Body of pancreas (tissue), 4 donors: ENCODE results near the gene ZEB1.

ENCODE experiments used
- POLR2A ChIP-seq, 3 donors: fragments of 450-650 bp; IDR thresholded peaks; one replicate each; pipeline ENCODE4 v1.6.1; 2016; ENCODE audit warnings: antibody characterized with exemption in 3 of 3, mild to moderate bottlenecking in 2 of 3
- TF ChIP-seq, protein P1 (sequence below), 7 experiments: fragments of 450-650 bp in 4 of 7; fragments of 200-600 bp in 3 of 7; sonication (generic) in 3 of 7; IDR thresholded peaks; one replicate each; pipeline ENCODE4 v1.5.1; 2016 to 2019; ENCODE audit warnings: antibody characterized with exemption in 7 of 7

DNA sequence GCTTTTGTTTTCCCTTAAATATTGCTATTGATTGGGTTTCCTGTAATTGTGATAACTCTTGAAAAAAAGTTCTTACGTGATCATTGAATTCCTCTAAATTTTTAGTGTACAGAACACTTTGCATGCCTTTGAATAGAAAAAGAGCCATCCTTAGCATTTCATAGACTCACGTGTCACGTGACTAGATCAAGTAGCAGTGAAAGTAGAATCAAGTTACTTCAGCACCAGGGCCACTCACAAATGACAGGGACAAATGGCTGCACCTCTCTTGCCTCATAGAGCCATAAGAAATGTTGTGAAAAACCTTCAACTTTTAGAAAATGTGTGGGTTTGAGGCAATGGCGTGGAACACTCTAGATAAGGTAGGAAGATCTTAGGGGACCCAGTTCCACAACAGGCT lies 203.8 kb downstream of the ZEB1 start:
- TF ChIP-seq POLR2A (IDR thresholded peaks at IDR 0.05) = no peak
- TF ChIP-seq, protein P1, sequence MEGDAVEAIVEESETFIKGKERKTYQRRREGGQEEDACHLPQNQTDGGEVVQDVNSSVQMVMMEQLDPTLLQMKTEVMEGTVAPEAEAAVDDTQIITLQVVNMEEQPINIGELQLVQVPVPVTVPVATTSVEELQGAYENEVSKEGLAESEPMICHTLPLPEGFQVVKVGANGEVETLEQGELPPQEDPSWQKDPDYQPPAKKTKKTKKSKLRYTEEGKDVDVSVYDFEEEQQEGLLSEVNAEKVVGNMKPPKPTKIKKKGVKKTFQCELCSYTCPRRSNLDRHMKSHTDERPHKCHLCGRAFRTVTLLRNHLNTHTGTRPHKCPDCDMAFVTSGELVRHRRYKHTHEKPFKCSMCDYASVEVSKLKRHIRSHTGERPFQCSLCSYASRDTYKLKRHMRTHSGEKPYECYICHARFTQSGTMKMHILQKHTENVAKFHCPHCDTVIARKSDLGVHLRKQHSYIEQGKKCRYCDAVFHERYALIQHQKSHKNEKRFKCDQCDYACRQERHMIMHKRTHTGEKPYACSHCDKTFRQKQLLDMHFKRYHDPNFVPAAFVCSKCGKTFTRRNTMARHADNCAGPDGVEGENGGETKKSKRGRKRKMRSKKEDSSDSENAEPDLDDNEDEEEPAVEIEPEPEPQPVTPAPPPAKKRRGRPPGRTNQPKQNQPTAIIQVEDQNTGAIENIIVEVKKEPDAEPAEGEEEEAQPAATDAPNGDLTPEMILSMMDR (IDR thresholded peaks at IDR 0.05) = no peak
